Measurements from ENCODE around the gene RPL12. TPM values are rescaled to one million over a fixed set of nuclear protein-coding genes. Genes with fewer than 3 reads are reported as not detected.

The RPL12 gene
- polyA plus RNA-seq, 2 of the 4 experiments (the other 2 are of a cell fraction) = 2,198 to 2,384 TPM

DNA sequence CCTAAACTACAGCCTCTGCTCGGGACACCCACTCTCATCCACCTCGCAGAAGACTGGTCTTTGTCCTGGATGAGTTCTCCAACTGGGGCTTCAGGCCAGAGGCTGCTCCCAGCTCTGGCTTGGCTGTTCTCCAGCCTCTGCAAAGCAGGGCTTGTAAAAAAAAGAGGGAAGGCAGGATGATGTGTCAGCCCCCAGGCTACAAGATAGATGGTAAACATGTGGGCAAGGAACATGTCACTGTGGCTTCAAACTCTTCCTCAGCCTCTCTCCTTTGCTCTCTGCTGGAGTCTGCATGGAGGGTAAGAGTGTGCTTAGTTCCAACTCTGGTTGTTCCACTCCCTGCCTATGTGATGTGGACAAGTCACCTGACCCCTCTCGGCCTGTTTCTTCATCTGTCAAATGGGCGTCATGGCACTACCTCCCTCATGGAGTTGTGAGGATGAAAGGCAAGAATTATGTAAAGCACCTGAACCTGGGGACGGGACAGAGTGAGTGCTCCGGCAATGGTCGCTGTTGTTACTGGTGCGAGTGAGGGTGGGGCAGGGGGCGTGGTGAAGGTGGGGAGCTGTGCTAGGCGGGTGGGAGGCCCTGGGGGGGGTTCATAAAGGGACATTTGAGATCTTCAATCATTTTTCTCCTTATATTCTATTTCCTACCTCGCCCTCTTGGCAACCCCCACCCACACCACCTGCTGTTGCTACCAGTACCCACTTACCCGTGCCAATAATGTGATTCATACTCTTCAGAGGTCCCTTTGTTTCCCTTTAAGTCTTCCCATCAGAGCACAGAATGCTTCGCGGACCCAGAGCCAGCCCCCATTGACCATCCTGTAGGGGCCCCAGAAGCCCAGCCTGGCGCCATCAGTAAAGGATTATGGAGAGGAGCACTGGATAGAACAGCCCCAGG is 33.8 kb downstream of the RPL12 start:
- whole genome bisulfite sequencing (ENCODE audit: missing lambda C conversion rate) = 79% methylated on average over 13 of the region's 15 CpGs
- ATAC-seq (peak; percentile 51 to 63; a peak in 5 of 6 replicates), DNase-seq (ENCODE audit: low read depth in 1 of 2, low spot score in 1 of 2) (peak in 1 of 2 experiments; percentile 29), FAIRE-seq (no peak)
- ChIA-PET CTCF (interaction anchor here (0.6 to 1.8 kb wide), 11 partner anchors 10 to 477 kb away, joined by 3 to 9 read pairs (median 3); no protein-coding TSS in a partner anchor), POLR2A (interaction anchor here (0.5 to 0.6 kb wide), 2 partner anchors 12 to 172 kb away, joined by 3 read pairs; no protein-coding TSS in a partner anchor)
- H3K4me2 ChIP-seq = peak overlapping the region; percentile 26; the same call in 1 of the 3 replicates
- TF ChIP-seq, protein P1, sequence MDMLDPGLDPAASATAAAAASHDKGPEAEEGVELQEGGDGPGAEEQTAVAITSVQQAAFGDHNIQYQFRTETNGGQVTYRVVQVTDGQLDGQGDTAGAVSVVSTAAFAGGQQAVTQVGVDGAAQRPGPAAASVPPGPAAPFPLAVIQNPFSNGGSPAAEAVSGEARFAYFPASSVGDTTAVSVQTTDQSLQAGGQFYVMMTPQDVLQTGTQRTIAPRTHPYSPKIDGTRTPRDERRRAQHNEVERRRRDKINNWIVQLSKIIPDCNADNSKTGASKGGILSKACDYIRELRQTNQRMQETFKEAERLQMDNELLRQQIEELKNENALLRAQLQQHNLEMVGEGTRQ (IDR thresholded peaks at IDR 0.05) = no peak
- TF ChIP-seq HDAC2 (IDR thresholded peaks at IDR 0.05) = no peak
- H3K9me3 ChIP-seq = no peaks in the 10 kb centered on the region
- peaks cover 23% of the 10 kb centered on the region for H3K4me1 ChIP-seq
- H3K4me3 ChIP-seq = no peak overlapping the region
- 0 out of 6 replicates have a peak overlapping the region, but pooled peaks of 1 of the 2 experiments have one; percentile 1 for H3K27ac ChIP-seq

DNA sequence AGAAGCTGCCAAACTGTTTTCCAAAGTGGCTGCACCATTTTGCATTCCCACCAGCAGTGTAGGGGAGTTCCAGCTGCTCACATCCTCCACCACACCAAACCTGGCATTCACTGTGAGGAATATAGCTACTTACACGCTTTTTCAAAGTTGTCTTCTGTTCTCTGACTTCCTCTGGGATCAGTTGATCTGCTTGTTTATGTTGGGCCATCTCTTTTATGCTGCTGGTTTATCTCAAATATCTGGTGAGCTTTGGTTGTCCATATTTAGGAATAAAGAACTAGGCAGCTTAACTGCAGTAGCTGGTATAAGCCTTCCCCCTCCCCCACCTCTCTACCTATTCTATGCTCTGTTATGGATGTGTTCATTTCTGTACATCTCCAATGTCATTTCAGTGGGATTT is 35.5 kb downstream of the RPL12 start:
- DNase-seq (ENCODE audit: low read depth in 1 of 2, low spot score in 1 of 2) (no peak), ATAC-seq (no peak), FAIRE-seq (no peak)
- Histone ChIP-seq H3K4me2 (no peak overlapping the region), H3K4me1 (peaks cover 23% of the 10 kb centered on the region), H3K4me3 (no peak overlapping the region), H3K9me3 (no peaks in the 10 kb centered on the region), H3K27ac (no peak overlapping the region)
- 95% methylated on average over 1 of the region's 1 CpG for WGBS (ENCODE audit: missing lambda C conversion rate)
- TF ChIP-seq HOXB5 (CRISPR knock-in tag; IDR thresholded peaks at IDR 0.05) (no peak), SREBF2 (IDR thresholded peaks at IDR 0.05) (no peak), ZNF302 (CRISPR knock-in tag; IDR thresholded peaks at IDR 0.05) (no peak), SMC3 (IDR thresholded peaks at IDR 0.05) (no peak), JUN (IDR thresholded peaks at IDR 0.05) (no peak), ZC3H11A (IDR thresholded peaks at IDR 0.05) (no peak), ZSCAN20 (CRISPR knock-in tag; IDR thresholded peaks at IDR 0.05) (no peak)
- TF ChIP-seq, protein P2, sequence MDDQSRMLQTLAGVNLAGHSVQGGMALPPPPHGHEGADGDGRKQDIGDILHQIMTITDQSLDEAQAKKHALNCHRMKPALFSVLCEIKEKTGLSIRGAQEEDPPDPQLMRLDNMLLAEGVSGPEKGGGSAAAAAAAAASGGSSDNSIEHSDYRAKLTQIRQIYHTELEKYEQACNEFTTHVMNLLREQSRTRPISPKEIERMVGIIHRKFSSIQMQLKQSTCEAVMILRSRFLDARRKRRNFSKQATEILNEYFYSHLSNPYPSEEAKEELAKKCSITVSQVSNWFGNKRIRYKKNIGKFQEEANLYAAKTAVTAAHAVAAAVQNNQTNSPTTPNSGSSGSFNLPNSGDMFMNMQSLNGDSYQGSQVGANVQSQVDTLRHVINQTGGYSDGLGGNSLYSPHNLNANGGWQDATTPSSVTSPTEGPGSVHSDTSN (IDR thresholded peaks at IDR 0.05) = no peak
- TF ChIP-seq, protein P3, sequence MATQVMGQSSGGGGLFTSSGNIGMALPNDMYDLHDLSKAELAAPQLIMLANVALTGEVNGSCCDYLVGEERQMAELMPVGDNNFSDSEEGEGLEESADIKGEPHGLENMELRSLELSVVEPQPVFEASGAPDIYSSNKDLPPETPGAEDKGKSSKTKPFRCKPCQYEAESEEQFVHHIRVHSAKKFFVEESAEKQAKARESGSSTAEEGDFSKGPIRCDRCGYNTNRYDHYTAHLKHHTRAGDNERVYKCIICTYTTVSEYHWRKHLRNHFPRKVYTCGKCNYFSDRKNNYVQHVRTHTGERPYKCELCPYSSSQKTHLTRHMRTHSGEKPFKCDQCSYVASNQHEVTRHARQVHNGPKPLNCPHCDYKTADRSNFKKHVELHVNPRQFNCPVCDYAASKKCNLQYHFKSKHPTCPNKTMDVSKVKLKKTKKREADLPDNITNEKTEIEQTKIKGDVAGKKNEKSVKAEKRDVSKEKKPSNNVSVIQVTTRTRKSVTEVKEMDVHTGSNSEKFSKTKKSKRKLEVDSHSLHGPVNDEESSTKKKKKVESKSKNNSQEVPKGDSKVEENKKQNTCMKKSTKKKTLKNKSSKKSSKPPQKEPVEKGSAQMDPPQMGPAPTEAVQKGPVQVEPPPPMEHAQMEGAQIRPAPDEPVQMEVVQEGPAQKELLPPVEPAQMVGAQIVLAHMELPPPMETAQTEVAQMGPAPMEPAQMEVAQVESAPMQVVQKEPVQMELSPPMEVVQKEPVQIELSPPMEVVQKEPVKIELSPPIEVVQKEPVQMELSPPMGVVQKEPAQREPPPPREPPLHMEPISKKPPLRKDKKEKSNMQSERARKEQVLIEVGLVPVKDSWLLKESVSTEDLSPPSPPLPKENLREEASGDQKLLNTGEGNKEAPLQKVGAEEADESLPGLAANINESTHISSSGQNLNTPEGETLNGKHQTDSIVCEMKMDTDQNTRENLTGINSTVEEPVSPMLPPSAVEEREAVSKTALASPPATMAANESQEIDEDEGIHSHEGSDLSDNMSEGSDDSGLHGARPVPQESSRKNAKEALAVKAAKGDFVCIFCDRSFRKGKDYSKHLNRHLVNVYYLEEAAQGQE (IDR thresholded peaks at IDR 0.05) = no peak
- ChIA-PET POLR2A (interaction anchor here (1.4 kb wide), 1 partner anchor 19 kb away, joined by 4 read pairs; the partner anchor contains the start of gene SLC2A8), CTCF (interaction anchor here (0.7 to 1.5 kb wide), 6 partner anchors 8 to 475 kb away, joined by 3 to 4 read pairs (median 3); partner anchors contain the start of gene ZNF79)

DNA sequence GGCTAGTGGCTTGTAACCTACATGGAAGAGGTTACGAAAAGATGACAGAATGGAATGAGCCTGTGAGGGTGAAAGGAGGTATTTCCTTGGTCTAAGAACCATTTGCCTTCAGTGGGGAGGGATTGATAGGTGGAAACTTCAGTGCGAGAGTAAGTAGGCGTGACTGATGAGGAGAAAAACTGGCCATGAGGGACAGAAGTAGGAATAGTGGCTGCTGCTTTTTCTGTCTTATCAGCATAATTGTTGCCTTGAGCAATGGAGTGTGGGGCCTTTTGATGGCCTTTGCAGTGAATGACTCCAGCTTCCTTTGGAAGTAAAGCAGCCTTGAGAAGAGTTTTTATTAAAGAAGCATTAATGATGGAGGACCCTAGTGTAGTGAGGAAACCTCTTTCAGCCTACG is 36.1 kb downstream of the RPL12 start:
- ChIA-PET CTCF (interaction anchor here (0.7 to 1.5 kb wide), 6 partner anchors 9 to 475 kb away, joined by 3 to 4 read pairs (median 3); partner anchors contain the start of gene ZNF79), POLR2A (interaction anchor here (1.4 kb wide), 1 partner anchor 18 kb away, joined by 4 read pairs; the partner anchor contains the start of gene SLC2A8)
- no peak for ATAC-seq
- WGBS (ENCODE audit: missing lambda C conversion rate) = 90% methylated on average over 4 of the region's 4 CpGs
- no peak for DNase-seq (ENCODE audit: low read depth in 1 of 2, low spot score in 1 of 2)
- Histone ChIP-seq H3K4me2 (no peak overlapping the region), H3K4me1 (peaks cover 23% of the 10 kb centered on the region), H3K4me3 (no peak overlapping the region), H3K9me3 (no peaks in the 10 kb centered on the region), H3K27ac (no peak overlapping the region)
- FAIRE-seq = no peak
- TF ChIP-seq CEBPB (IDR thresholded peaks at IDR 0.05) (no peak), MAFK (IDR thresholded peaks at IDR 0.05; ENCODE audit: partially characterized antibody) (peak; percentile 92)

Data from A549 (cell line).